NOMO-1 treated with DMSO at 0.1 percent for 48 hours (cell line): ENCODE data around the gene LAMB3.

Experiments
- DNase-seq: peaks from one replicate; lab custom pipeline; 2025; ENCODE audit not compliant: unreplicated experiment; lab: John Stamatoyannopoulos, UW

Gene LAMB3

DNA sequence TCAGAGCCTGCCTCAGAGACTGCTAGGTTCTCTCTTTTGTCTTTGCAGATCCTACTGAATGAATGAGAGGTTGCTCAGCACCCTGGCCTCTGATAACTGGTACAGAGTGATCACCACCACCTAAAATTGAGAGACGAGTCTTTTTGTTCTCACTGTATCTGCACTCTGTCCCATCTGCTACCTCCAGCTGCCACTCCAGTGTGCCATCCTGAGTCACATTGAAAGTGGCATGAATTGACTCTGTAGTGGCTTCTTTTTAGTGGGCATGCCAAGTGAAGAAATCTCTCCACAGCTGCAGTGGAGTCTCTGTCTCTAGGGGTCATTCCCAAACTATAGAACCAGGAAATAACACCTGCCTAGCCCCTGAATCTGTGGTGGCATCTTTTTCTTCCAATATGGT, 54.0 kb downstream of the LAMB3 start:
- DNase-seq = no peak

DNA sequence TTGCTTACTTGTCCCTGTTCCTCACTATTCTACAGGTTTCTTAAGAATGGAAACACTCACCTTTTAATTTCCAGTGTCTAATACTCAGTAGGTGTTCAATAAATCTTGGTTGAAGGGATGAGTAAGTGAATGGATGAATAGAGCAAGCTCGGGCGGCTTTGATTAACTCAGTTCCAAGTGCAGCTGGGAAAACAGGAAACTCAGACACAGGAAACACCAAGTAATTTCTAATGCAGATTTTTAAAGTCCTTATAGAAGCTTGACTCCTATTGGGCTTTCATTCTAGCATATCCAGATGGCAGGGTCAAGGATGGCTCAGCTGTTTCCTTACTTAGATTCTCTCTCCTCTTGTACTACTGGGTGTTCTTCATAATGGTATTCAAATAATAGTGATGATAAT, 54.7 kb downstream of the LAMB3 start:
- DNase-seq = no peak

DNA sequence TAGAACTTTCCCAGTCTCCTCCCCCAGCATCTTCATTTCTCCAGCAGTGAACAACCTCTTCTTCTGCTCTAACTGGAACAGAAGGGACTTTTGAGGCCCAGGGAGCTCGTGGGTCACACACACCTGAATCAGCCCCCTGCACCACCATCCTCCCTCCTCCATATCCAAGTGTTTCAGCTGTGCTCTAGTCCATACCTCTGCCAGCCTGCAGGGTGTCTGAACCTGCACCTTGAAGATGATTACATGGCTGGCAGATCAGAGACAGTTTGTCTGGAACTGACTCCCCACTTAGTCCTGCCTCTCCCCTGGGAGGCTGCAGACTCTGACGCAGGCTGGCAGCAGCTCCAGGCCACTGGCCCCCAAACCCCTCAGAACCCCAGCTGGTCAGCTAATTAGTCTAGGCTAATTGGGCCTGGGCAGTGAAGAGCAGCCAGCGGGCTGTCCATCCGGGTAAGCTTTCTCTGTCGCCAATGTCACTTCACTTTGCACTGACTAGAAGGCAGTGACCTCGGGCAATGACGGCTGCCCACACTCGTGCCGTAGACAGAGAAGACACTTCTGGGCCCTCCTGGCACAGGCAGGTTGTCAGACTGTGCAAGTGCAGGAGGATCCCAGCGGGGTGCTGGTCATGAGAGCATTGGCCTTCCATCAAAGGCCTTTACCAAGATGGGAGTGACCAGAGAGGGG, 56.5 kb downstream of the LAMB3 start:
- no peak for DNase-seq

DNA sequence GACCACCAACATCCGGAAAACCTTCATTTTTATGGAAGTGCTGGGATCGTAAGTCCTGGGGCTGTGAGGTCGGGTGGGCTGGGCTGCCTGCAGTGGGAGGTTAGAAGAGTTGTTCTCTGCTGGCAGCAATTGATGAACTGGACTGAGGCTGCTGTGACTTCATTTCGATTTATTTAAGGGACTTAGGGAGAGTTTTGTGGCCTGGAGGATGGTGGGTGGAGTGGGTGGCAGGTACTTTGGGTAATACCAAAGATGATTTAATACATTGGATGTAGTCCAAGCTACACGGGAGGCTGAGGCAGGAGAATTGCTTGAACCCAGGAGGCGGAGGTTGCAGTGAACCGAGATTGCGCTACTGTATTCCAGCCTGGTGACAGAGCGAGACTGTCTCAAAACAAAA, 57.2 kb downstream of the LAMB3 start:
- no peak for DNase-seq

DNA sequence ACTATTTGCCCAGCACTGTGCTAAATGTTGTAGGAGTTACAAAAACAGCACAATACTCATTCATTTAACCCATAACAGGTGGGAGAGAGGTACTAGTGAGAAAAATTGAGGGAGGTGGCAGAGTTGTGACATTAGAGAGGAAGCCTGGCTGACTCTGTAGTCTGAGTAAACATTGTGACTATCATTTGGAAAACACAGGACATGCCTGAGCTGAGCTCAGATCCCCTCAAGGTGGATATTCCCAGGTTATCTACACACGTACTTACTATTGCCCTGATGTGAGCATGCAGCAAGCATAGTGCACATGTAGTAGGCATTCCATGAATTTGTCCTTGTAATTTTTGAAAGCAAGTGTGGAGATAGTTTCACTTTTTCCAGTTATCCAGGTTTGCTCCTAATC, 57.8 kb downstream of the LAMB3 start:
- no peak for DNase-seq

DNA sequence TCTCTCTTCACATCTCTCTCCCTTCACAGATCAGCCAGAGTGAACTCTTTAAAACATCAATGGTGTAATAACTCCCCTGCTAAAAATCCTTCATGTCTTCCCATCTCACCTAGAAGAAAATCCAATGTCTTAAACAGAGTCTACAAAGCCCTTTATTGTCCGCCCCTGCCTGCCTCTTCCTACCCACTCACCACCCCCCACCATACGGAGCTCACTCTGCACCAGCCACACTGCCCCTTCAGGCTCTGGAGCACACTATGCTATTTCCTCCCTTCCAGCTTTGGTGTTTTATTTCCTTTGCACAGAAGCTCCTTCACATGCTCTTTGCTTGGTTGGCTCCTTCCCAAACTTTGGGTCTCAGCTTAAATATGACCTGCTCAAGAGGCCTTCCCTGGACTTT, 58.5 kb downstream of the LAMB3 start:
- DNase-seq = no peak

DNA sequence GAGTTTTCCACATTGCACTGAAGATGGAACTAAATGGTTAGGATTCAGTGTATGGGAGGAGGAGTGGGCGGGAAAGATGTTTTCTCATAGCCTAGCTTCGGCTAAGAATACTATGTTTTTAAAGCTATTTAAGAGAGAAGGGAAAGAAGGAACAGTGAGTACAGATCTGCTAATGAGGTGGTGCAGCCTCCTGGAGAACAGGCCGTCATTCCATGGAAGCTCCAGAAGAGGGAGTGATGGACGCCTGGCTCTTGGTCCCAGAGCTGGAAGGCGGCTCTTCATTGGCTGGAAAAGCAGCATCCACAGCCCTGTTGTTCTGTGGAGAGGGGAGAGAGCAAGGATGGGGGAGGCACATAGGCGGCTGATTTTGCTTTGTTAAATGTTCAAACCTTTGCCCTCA, 61.8 kb downstream of the LAMB3 start:
- DNase-seq = no peak

DNA sequence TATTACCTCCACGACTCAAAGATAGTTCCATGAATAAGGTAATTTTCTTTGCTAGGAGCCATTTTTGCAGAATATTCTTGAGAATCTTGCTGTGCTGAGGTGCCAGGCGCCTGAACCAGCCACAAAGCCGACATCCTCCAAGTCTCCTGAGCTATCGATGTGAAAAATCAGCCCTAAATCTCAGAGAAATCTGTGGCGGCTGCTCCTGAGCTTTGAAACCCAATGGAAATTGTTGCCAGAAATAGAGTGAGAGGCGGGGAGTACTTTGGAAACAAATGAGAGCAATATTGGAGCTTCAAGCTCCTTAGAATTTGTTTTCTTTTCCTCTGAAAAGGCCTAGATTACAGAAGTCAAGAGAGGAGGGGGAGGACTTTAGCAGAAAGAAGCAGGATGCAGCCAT, 62.4 kb downstream of the LAMB3 start:
- DNase-seq = no peak

DNA sequence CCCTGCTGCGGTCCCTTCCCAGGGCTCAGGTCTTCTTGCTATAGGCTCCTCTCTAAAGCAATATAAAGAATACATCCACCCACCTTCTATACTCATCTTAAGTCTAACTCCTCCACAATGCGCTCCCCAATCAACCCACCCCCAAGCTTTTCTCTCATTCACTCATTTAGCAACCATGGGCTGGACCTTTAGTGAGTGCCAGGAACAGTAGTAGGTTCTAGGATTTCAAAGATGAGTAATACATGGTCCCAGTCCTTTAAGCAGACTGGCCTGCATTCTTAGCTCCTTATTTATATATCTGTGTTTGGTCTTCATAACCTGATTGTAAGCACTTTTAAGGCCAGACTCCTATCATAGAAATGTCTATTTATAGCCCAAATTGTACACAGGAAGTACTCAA, 62.8 kb downstream of the LAMB3 start:
- DNase-seq = no peak

DNA sequence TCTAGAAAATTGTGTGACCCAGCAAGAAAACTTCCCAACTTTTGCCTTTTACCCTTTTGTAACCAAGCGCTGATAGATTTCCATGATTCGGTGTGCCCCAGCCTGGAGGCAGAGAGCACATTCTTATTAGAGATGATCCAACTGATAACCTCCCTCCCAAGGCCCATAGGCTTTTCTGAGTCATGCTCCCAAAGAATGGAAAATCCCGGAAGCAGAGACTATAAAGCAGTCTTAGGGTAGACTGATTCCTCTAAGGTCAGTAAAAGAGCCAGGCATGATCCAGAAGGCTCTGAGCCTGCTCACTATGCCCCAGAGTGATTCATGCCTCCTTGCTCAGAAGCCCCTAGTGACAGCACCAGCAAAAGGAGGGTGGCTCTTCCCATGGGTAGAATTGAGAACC, 64.4 kb downstream of the LAMB3 start:
- DNase-seq = no peak

DNA sequence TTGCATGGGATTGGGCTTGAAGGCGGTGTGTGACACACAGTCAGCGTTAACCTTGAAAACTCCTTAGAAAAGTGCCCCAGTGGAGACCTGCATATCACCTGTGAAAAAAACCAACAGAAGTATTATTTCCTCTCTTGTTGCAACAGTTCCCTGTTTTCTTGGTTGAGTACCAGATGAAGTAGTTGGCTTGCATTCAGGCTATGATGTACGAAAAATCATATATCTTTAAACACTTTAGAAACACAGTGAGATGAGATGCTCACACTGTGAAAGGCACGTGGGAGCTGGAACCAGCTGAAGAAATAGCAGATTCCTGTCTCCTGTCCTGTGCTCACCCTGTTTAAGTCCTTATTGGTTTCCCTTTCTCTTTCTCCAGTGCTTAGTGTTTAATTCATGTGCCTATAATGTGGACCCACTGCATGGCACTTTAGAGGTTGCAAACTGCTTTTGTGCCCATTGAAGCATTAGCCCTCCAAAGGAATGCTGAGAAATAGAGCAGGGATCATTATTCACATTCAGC, 65.9 kb downstream of the LAMB3 start:
- no peak for DNase-seq

DNA sequence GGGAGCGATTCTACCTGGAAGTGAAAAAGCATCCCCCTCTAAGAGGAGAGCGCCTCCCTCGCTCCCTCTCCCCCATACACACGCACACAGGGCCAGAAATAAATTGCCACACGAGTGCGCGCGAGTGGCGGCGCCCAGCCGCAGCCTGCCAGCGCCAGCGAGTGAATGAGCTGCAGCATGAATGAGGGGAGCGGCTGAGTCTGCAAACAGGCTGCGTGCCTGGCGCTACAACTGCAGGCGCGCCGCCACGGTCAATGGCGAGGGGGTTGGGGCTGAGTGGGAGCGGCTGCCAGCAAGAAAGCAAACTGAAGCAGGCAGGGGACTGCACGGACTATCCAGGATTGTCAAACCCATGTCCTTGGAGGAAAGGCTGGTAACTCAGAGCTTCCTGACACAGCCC, 66.6 kb downstream of the LAMB3 start:
- no peak for DNase-seq

DNA sequence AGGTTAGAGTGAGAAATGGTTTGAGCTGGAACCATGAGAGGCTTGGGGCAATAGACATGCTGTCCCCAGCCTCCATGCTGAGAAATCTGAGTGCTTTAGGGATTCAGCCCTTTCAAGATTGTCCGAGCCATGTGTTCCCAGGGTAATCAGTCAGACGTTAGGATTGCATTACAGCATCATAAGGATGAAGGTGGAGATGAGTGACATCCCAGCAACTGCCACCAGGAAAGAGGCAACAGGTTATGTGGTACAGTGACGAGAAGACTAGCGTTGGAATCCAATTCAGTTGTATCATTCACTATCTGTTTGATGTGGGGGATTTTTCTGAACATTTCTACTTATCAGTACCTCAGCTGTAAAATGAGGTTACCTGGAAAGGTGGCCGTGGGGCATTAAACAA, 67.0 kb downstream of the LAMB3 start:
- no peak for DNase-seq

DNA sequence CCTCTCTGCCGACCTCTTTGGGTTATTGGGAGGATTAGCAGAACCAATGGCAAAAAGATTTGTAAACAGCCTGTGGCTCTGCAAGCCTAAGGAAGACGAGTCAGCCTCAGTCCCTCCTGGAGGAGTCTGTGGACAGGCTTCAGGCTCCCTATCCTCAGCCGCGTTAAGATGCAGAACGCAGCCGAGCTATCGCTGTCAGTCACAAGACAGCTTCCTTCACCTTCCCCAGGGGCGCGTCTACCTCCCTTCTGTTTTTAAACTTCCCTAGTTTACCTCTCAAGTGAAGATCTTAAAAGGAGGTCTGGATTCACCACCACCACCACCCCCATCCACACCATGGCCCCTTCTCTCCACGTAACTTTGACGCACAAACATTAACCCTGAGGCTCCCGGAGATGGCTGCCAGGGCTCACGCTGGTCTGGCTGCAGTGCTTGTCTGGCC, 68.0 kb downstream of the LAMB3 start:
- DNase-seq = no peak

DNA sequence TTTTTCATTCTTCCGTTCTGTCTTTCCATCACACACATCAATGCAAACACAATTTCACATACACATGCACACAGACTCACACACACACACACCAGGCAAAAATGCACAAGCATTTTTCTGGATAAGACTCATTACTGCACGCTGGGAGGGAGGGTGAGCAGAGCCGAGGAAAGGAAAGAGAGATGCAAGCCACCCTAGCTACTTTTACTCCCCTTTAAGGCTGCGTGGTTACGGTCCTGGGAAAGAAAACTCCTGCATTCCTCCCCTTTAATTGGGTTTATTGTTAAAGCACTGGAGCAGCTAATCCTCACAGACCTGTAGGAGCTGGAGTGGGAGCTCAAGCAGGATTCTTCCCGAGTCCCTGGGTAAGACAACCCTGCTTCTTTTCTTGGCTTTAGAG, 68.8 kb downstream of the LAMB3 start, which contains the start of gene CAMK1G:
Gene CAMK1G, plus strand, starts transcription at position 307 of the 400 bp plus-strand sequence. CDS start 11,270 bp downstream, outside the sequence.
- DNase-seq = no peak

DNA sequence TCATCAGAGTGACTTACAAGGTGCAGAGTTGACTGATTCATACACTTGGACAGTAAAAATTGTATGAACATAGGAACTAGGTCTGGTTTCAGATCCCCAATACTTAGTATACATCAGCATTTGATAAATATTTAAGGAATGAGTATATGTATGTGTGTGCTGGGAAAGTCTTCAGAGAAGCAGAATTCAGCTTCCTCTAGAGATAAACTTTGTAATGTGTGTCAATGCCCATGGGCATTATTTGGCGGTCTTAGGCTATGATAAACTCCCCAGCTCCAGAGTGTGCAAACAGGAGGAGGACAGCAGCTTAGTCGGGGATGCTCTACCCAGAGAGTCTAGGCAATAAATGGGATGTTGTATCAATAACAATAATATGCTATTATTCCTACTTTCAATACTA, 71.6 kb downstream of the LAMB3 start:
- DNase-seq = no peak

DNA sequence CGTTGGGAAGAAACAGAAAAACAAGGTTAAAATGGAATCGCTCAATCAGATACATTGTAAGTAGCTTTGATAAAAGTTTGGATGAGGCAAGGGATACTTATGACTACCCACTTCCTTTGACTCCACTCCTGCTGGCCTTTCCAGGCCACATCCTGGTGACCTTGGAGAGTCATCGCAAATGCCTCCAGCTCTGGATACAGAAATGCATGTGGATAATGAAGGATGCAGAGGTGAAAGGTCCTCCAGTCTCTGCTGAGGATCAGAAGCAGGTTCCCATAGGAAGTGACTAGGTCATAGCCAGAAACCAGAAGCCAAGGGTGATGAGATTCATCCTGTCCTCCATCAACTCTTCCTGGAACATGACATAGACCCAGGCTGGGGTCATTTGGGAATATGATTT, 74.9 kb downstream of the LAMB3 start:
- no peak for DNase-seq

DNA sequence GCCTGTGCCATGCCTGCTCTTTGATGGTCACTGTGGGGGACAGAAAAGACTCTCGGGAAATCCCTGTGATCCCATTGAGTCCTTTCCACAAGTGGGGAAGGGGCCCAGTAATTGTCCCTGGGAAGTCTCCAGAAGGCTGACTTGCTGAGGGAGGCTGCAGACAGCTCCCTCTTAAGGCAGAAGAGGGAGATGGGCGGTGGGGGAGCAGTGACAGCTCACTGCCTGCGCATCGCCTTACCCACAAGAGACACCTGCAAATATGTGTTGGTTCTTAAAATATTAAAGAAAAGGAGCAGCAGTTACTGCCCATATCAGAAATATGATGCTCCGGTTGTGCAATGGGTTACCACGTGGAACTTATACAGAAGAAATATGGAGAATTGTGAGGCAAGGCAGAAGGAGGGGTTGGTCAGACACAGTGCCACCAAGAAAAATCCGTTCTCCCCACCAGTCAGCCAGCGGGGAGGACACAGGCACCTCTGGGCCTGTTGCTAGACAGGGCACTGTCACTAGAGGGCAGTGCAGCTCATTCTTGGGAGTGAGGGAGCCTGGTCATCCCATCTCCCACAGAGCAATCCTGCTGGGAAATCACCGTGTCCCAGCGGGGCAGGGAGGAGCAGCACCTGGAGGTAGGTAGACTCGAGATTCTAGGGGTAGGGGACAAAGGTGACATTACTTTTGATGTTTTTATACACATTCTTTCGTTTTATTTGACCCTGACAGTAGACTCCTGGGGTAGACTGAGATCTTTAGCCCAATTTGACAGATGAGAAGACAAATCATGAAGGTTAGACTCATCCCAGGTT, 75.6 kb downstream of the LAMB3 start:
- peak; percentile 48 for DNase-seq

DNA sequence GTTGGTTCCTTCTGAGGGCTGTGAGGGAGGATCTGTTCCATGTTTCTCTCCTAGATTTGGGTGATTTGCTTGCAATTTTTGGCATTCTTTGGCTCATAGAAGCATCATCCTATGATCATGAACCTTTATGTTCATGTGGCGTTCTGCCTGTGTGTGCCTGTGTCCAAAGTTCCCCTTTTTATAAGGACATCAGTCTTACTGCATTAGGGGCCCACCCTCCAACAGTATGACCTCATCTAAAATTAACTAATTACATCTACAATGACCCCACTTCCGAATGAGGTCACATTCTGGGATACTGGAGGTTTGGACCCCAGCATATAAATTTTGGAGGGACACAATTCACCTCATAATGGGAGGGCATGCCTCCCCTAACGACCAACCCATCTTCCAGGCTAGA, 81.5 kb downstream of the LAMB3 start:
- DNase-seq = no peak

DNA sequence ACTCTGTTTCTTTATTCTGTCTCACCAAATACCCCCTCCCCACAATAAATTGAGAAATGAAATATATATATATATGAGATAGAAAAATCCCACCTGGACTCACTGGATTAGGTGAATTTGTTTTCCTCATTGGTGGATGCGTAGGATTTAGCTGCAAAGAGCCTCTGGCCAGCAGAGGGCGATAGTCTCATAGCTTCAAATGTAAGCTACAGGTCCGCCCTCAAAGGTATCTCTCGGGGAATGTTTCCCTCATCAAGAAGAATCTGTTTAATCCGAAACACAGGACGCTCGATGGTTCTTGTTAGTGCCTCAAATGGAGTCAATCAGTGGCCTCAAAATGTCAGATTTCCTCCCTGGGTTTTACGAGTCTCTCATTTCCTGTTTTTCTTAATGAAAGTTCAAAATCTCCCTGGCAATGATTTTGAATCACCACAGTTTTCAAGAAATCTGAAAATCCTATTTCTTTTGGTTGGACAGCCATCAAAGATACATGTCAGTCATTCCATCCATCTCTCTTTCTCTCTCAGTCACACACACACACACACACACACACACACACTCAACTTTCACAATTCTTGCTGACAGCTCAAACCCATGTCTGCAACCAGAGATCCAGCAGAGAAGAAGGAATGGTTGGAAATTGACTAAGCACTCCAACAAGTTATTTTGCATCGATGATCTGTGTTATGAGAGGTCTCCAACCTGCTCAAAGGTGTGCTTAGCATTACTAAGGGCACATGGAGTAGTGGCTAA, 82.6 kb downstream of the LAMB3 start:
- peak; percentile 65 for DNase-seq

DNA sequence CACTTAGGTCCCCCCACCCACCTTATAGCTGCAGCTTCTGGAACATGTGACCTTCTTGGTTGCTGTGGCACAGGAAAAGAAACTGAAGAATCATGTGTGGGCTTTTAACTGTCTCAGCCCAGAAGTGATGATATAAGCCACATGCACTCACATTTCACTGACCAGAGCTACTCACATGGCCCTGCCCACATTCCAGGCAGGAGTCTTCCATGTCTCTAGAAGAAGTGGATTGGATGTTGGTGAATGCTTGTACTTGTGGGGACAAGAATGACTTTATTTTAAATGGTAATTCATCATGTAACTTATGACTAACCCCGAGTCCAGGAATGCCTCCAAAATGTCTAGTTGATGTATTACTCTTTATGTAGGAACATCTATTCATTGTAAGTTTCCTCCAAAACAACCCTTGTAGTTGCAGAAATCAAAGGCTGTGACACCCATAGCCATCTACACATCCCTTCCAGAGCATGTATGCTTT, 84.5 kb downstream of the LAMB3 start:
- no peak for DNase-seq
